Measurements from ENCODE around the gene CACNG5.

- TF ChIP-seq, protein P1, sequence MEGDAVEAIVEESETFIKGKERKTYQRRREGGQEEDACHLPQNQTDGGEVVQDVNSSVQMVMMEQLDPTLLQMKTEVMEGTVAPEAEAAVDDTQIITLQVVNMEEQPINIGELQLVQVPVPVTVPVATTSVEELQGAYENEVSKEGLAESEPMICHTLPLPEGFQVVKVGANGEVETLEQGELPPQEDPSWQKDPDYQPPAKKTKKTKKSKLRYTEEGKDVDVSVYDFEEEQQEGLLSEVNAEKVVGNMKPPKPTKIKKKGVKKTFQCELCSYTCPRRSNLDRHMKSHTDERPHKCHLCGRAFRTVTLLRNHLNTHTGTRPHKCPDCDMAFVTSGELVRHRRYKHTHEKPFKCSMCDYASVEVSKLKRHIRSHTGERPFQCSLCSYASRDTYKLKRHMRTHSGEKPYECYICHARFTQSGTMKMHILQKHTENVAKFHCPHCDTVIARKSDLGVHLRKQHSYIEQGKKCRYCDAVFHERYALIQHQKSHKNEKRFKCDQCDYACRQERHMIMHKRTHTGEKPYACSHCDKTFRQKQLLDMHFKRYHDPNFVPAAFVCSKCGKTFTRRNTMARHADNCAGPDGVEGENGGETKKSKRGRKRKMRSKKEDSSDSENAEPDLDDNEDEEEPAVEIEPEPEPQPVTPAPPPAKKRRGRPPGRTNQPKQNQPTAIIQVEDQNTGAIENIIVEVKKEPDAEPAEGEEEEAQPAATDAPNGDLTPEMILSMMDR (conservative IDR thresholded peaks at IDR 0.05 in 1 of 2, IDR thresholded peaks at IDR 0.05 in 1 of 2; ENCODE audit: low read depth in 1 of 2, low read length in 2 of 2) = no peak
- no peak for TF ChIP-seq EZH2 (IDR thresholded peaks at IDR 0.05; ENCODE audit: low read length, missing control alignments)
Measured at GRCh38 chr17:66811683-66812054, 23.2 kb upstream of the CACNG5 start.

All from fibroblast of lung (primary cell).